ENCODE measurements around the gene TAS2R10.

TAS2R10 gene, protein sequence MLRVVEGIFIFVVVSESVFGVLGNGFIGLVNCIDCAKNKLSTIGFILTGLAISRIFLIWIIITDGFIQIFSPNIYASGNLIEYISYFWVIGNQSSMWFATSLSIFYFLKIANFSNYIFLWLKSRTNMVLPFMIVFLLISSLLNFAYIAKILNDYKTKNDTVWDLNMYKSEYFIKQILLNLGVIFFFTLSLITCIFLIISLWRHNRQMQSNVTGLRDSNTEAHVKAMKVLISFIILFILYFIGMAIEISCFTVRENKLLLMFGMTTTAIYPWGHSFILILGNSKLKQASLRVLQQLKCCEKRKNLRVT

DNA sequence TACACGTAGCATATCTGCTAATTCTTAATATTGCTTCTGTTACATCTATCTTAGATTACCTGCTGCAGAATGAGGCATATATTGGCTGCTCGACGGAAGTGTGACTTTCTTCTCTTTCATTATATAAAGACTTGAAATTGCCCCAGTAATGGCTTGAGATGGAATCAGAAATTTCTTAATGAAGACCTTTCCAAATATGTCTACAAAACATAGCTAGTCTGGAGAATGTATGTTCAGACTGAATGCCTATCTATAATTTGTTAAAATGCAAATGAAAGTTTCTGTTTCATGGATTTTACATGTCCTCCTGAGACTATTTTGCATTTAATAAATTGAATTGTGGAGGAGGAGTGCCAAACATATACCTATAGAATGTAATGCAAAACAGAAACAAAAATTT is at the start of gene TAS2R10:
Gene TAS2R10 (minus strand): TSS at position 101 of the 400 bp plus-strand sequence. CDS start 89 bp downstream, at position 12.
- TF ChIP-seq, protein P1, sequence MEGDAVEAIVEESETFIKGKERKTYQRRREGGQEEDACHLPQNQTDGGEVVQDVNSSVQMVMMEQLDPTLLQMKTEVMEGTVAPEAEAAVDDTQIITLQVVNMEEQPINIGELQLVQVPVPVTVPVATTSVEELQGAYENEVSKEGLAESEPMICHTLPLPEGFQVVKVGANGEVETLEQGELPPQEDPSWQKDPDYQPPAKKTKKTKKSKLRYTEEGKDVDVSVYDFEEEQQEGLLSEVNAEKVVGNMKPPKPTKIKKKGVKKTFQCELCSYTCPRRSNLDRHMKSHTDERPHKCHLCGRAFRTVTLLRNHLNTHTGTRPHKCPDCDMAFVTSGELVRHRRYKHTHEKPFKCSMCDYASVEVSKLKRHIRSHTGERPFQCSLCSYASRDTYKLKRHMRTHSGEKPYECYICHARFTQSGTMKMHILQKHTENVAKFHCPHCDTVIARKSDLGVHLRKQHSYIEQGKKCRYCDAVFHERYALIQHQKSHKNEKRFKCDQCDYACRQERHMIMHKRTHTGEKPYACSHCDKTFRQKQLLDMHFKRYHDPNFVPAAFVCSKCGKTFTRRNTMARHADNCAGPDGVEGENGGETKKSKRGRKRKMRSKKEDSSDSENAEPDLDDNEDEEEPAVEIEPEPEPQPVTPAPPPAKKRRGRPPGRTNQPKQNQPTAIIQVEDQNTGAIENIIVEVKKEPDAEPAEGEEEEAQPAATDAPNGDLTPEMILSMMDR (conservative IDR thresholded peaks at IDR 0.05; ENCODE audit: low read depth, low read length): no peak
- H3K4me3 ChIP-seq (ENCODE audit: low read depth, low read length): no peak within 1 kb of the TSS

DNA sequence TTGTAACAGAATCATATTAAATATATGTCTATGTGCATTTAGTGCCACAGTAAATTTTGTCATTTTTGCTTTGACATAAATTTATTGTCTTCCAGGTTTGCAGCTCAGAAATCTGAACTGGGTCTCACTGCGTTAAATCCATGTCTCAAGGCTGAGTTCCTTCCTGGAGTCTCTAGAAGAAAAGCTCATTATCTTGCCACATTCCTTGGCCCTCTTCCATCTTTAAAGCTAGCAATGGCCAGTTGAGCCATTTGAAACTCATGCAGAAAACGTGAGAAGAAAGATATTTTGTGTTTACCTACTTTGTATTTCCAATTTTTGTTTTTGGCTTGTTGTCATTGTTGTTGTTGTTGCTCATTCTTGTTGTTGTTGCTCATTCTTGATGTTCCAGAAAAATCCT is 47.2 kb upstream of the TAS2R10 start:
- TF ChIP-seq, protein P1 (conservative IDR thresholded peaks at IDR 0.05; ENCODE audit: low read depth, low read length): no peak
- no peak overlapping the region for H3K4me3 ChIP-seq (ENCODE audit: low read depth, low read length)
- DNase-seq (ENCODE audit: low read depth): peak; percentile 61

More for the DNA sequence above, at the start of gene TAS2R10:
- no peak for DNase-seq (ENCODE audit: low read depth)

DNA sequence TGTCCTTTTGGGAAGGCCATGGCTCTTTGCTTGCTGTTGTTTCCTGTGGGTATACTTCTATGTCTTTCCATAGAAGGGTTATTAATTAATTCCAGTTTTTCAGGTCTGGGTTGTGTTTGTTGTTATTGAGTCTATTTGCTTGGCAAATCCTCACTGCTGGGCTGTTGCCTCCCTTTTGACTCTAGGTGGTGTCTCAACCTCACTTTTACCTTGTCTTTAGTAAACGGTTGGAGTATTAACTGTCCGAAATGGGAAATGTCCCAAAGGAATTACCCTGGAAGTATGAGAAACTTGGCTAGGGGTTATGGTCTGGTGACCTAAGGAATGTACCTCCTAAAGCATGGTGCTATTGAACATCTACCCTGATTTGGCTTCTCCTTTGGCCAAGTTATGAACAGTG is 41.2 kb upstream of the TAS2R10 start:
- DNase-seq (ENCODE audit: low read depth): no peak
- H3K4me3 ChIP-seq (ENCODE audit: low read depth, low read length): no peak overlapping the region
- TF ChIP-seq, protein P1 (conservative IDR thresholded peaks at IDR 0.05; ENCODE audit: low read depth, low read length): peak; percentile 5

DNA sequence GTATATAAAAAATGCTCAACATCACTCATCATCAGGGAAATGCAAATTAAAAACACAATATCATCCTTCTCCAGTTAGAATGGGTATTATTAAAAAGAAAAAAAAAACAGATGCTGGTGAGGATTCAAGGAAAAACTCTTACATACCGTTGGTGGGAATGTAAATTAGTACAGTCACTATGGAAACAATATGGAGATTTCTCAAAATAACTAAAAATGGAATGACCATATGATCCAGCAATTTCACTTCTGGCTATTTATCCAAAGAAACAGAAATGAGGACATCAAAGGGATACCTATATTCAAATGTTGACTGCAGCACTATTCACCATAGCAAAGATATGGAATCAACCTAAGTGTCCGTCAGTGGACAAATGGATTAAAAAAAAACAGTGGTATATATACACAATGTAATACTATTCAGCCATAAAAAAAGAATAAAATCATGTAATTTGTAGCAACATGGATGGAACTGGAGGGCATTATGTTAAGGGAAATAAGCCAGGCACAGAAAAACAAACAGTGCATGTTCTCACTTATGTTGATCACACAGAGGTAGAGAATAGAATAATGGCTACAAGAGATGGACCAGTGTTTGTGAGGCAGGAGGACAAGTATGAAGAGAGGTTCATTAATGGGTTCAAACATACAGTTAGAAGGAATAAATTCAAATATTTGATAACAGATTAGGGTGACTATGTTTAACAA is 37.5 kb upstream of the TAS2R10 start:
- H3K4me3 ChIP-seq (ENCODE audit: low read depth, low read length): no peak overlapping the region
- DNase-seq (ENCODE audit: low read depth): no peak
- TF ChIP-seq, protein P1 (conservative IDR thresholded peaks at IDR 0.05; ENCODE audit: low read depth, low read length): no peak

DNA sequence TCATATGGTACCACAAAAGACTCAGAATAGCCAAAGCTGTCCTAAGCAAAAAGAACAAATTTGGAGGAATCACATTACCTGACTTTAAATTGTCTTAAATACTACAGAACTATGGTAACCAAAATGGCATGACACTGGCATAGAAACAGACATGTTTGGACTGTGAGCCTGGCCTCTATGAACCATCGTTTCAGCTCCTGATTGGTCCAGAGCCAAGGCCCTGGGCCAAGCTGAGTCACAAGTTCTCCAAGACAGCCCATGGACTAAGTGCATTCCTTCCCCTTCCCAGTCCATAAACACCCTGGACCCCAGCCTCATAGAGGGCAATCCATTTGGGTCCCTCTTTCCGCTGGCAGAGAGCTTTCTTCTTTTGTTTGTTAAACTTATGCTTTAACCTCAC is 35.2 kb upstream of the TAS2R10 start:
- H3K4me3 ChIP-seq (ENCODE audit: low read depth, low read length): no peak overlapping the region
- TF ChIP-seq, protein P1 (conservative IDR thresholded peaks at IDR 0.05; ENCODE audit: low read depth, low read length): no peak

DNA sequence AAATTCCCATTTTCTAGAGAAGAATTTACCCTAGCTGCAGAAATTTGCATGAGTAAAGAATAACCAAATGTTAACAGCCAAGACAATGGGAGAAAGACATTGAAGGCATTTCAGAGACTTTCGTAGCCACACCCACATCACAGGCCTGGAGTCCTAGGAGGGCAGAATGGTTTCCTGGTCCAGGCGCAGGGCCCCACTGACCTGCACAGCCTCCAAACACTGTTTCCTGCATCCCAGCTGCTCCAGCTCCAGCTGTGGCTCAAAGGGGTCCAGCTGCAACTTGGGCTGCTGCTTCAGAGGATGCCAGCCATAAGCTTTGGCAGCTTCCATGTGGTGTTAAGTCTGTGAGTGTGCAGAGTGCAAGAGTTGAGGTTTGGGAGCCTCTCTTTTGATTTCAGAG is 29.6 kb upstream of the TAS2R10 start:
- DNase-seq (ENCODE audit: low read depth): no peak
- no peak overlapping the region for H3K4me3 ChIP-seq (ENCODE audit: low read depth, low read length)
- TF ChIP-seq, protein P1 (conservative IDR thresholded peaks at IDR 0.05; ENCODE audit: low read depth, low read length): no peak

More for the DNA sequence above, 35.2 kb upstream of the TAS2R10 start:
- DNase-seq (ENCODE audit: low read depth): no peak

All from choroid plexus epithelial cell (primary cell).